Astrocyte (in vitro differentiated cells and primary cell): ENCODE data around the gene CACNA1C. TPM values are rescaled to one million over a fixed set of nuclear protein-coding genes. Genes with fewer than 3 reads are reported as not detected.

Experiments
- DNase-seq: peaks from one replicate; pipeline ENCODE4 v3.0.0-alpha.2; 2010; ENCODE audit warnings: low read depth
- FAIRE-seq: peaks from 2 replicates; lab custom pipeline; 2011; peaks lifted over from hg19 to GRCh38; lab: Jason Lieb, UNC
- H2AFZ ChIP-seq: 2 replicates; pipeline ENCODE4 v1.6.0; 2012; ENCODE audit warnings: low read depth, low read length, inconsistent platforms
- H3K27ac ChIP-seq: 2 replicates; pipeline ENCODE4 v1.5.1; 2011; ENCODE audit warnings: low read depth, low read length, inconsistent platforms
- H3K27me3 ChIP-seq: 2 replicates; pipeline ENCODE4 v1.6.0; 2011; ENCODE audit warnings: low read length, inconsistent platforms; ENCODE audit not compliant: insufficient read depth
- H3K36me3 ChIP-seq: 2 replicates; pipeline ENCODE4 v1.5.1; 2011; ENCODE audit warnings: low read length, inconsistent platforms; ENCODE audit not compliant: insufficient read depth
- H3K4me1 ChIP-seq: 2 replicates; pipeline ENCODE4 v1.5.1; 2011; ENCODE audit warnings: low read length, inconsistent platforms; ENCODE audit not compliant: insufficient read depth
- H3K4me2 ChIP-seq: 2 replicates; pipeline ENCODE4 v1.6.0; 2012; ENCODE audit warnings: low read length, inconsistent platforms
- H3K4me3 ChIP-seq: 2 replicates; pipeline ENCODE4 v1.5.1; 2011; ENCODE audit warnings: low read depth, mild to moderate bottlenecking, low read length, inconsistent platforms; ENCODE audit not compliant: insufficient read depth
- H3K79me2 ChIP-seq: 2 replicates; pipeline ENCODE4 v1.6.0; 2012; ENCODE audit warnings: mild to moderate bottlenecking, low read length, inconsistent platforms; ENCODE audit not compliant: insufficient read depth
- H3K9ac ChIP-seq: 2 replicates; pipeline ENCODE4 v1.6.0; 2012; ENCODE audit warnings: mild to moderate bottlenecking, low read length, inconsistent platforms
- H3K9me3 ChIP-seq: 2 replicates; pipeline ENCODE4 v1.5.1; 2012; ENCODE audit warnings: low read depth, mild to moderate bottlenecking, low read length, inconsistent platforms; ENCODE audit not compliant: insufficient read depth
- H4K20me1 ChIP-seq: 2 replicates; pipeline ENCODE4 v1.6.0; 2012; ENCODE audit warnings: low read length, inconsistent platforms; ENCODE audit not compliant: insufficient read depth
- H3K27ac Mint-ChIP-seq: one replicate; pipeline ENCODE4 v1.8.0; 2021; ENCODE audit warnings: mild to moderate bottlenecking, mixed read lengths; ENCODE audit not compliant: unreplicated experiment
- H3K27me3 Mint-ChIP-seq: one replicate; pipeline ENCODE4 v1.8.0; 2021; ENCODE audit warnings: low read depth, mixed read lengths; ENCODE audit not compliant: unreplicated experiment
- H3K36me3 Mint-ChIP-seq: one replicate; pipeline ENCODE4 v1.8.0; 2021; ENCODE audit warnings: low read depth, mixed read lengths; ENCODE audit not compliant: unreplicated experiment
- H3K4me1 Mint-ChIP-seq: one replicate; pipeline ENCODE4 v1.8.0; 2021; ENCODE audit warnings: low read depth, mixed read lengths; ENCODE audit not compliant: unreplicated experiment
- H3K4me3 Mint-ChIP-seq: one replicate; pipeline ENCODE4 v1.8.0; 2021; ENCODE audit warnings: mild to moderate bottlenecking, moderate library complexity, mixed read lengths; ENCODE audit not compliant: unreplicated experiment
- H3K9me3 Mint-ChIP-seq: one replicate; pipeline ENCODE4 v1.8.0; 2021; ENCODE audit warnings: mild to moderate bottlenecking, mixed read lengths; ENCODE audit not compliant: unreplicated experiment
- EZH2 ChIP-seq: IDR thresholded peaks from 2 replicates; pipeline ENCODE4 v1.6.1; 2012; ENCODE audit warnings: mild to moderate bottlenecking, low read length, inconsistent platforms; ENCODE audit not compliant: insufficient read depth
- total RNA-seq: library from RNA; stranded (reverse); gene quantifications from 2 replicates; pipeline ENCODE4 v1.2.1, GENCODE V29; 2021
- TF ChIP-seq, protein P1 (sequence below): IDR thresholded peaks from 2 replicates; pipeline ENCODE4 v1.5.1; 2011; ENCODE audit warnings: low read depth, mild to moderate bottlenecking, inconsistent platforms, low read length, moderate library complexity; ENCODE audit not compliant: insufficient read depth

The CACNA1C gene
- total RNA-seq, 1 donor from 2014 or later, result 2.1 TPM

DNA sequence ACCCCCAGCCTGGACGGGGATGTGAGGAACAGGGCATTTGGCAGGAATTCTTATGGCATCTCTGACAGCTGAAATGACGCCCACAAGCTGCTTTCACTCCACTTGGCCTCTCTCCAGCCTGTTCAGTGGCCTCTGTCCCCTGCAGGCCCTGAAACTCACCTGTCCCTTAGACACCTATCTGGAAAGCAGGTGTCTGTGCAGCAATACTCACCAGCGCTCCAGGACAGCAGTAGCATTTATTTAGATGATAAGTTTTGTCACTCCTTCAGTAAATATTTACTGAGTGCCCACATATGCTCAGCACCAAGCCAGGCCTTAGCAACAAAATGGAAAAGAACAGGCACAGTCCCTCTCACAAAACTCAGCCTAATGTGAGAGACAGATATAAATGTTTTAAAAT, 430.9 kb downstream of the CACNA1C start:
- no peak for TF ChIP-seq EZH2
- TF ChIP-seq, protein P1, sequence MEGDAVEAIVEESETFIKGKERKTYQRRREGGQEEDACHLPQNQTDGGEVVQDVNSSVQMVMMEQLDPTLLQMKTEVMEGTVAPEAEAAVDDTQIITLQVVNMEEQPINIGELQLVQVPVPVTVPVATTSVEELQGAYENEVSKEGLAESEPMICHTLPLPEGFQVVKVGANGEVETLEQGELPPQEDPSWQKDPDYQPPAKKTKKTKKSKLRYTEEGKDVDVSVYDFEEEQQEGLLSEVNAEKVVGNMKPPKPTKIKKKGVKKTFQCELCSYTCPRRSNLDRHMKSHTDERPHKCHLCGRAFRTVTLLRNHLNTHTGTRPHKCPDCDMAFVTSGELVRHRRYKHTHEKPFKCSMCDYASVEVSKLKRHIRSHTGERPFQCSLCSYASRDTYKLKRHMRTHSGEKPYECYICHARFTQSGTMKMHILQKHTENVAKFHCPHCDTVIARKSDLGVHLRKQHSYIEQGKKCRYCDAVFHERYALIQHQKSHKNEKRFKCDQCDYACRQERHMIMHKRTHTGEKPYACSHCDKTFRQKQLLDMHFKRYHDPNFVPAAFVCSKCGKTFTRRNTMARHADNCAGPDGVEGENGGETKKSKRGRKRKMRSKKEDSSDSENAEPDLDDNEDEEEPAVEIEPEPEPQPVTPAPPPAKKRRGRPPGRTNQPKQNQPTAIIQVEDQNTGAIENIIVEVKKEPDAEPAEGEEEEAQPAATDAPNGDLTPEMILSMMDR, result no peak
- DNase-seq, result no peak
- H3K27me3 Mint-ChIP-seq, result peaks cover 20% of the 10 kb centered on the region
- no peak for FAIRE-seq
- Histone ChIP-seq H3K9me3 (peaks cover 2% of the 10 kb centered on the region), H3K9ac (no peak overlapping the region), H3K36me3 (no peaks in the 10 kb centered on the region), H2AFZ (no peak overlapping the region), H3K4me3 (no peak overlapping the region), H3K79me2 (no peaks in the 10 kb centered on the region), H3K4me2 (no peak overlapping the region), H3K27ac (no peak overlapping the region), H3K4me1 (no peaks in the 10 kb centered on the region), H4K20me1 (no peaks in the 10 kb centered on the region), H3K27me3 (no peaks in the 10 kb centered on the region)
- no peak overlapping the region for H3K27ac Mint-ChIP-seq
- H3K9me3 Mint-ChIP-seq, result no peaks in the 10 kb centered on the region
- no peak overlapping the region for H3K4me3 Mint-ChIP-seq
- peaks cover 4% of the 10 kb centered on the region for H3K4me1 Mint-ChIP-seq
- no peaks in the 10 kb centered on the region for H3K36me3 Mint-ChIP-seq

DNA sequence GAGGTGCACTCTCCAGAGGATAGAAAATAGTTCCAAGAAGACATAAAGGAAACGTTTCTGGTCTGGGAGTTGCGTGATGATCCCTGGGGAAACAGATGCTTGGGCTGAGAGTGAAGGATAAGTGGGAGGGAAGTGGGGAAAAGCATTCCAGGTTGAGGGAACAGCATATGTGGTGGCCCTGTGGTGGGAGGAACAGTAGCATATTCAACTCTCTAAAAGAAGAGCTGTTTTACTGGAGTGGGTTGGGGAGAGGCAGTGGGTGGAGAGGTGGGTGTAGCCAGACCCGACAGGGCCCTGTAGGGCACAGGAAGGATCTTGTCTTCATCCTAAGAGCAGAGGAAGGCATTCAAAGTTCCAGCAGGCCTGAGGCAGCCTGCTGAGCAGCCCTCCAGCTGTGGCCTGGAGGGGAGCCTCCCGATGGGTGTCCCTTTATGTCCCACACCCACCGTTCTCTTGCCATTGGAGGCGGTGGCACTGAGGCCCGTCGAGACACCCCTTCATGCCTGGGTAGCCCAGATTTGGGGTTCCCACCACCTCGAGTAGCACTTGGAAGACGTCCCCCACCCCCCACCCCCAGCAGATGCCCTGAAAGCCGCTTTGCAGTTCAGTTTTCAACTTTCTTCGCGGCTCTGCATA, 431.5 kb downstream of the CACNA1C start:
- Mint-ChIP-seq H3K4me3 (no peak overlapping the region), H3K4me1 (peaks cover 4% of the 10 kb centered on the region), H3K27me3 (peaks cover 18% of the 10 kb centered on the region), H3K27ac (no peak overlapping the region), H3K36me3 (no peaks in the 10 kb centered on the region), H3K9me3 (no peaks in the 10 kb centered on the region)
- FAIRE-seq (no peak), DNase-seq (no peak)
- H3K4me1 ChIP-seq, result no peaks in the 10 kb centered on the region
- H3K27me3 ChIP-seq, result no peaks in the 10 kb centered on the region
- H3K4me3 ChIP-seq, result no peak overlapping the region
- H4K20me1 ChIP-seq, result no peaks in the 10 kb centered on the region
- no peak for TF ChIP-seq EZH2
- TF ChIP-seq, protein P1, result no peak
- no peaks in the 10 kb centered on the region for H3K36me3 ChIP-seq
- no peak overlapping the region for H3K4me2 ChIP-seq
- no peak overlapping the region for H3K27ac ChIP-seq
- H2AFZ ChIP-seq, result no peak overlapping the region
- H3K9me3 ChIP-seq, result peaks cover 2% of the 10 kb centered on the region
- H3K79me2 ChIP-seq, result no peaks in the 10 kb centered on the region
- no peak overlapping the region for H3K9ac ChIP-seq

DNA sequence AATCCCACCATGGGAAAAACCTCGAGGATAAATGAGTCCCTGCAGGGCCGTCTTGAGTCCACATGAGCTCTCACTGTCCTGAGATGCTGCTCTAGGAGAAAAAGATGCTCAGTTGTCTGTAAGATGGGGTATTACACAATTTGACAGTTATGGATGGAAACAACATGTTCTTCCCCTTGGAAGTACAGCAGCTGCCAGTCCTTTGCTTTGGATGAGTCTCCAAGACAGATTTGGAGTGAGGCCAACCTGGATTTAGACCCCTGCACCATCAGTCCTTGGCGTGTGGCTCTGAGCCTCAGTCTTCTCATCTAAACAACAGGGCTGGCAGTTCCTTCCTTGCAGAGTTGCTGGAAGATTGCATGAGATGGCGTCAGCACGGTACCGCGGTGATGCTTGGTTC, 432.9 kb downstream of the CACNA1C start:
- no peaks in the 10 kb centered on the region for H4K20me1 ChIP-seq
- Mint-ChIP-seq H3K9me3 (no peaks in the 10 kb centered on the region), H3K4me1 (peaks cover 4% of the 10 kb centered on the region), H3K36me3 (no peaks in the 10 kb centered on the region), H3K27ac (no peak overlapping the region), H3K27me3 (peaks cover 15% of the 10 kb centered on the region), H3K4me3 (no peak overlapping the region)
- H3K4me2 ChIP-seq, result no peak overlapping the region
- FAIRE-seq (no peak), DNase-seq (no peak)
- no peak overlapping the region for H2AFZ ChIP-seq
- H3K27ac ChIP-seq, result no peak overlapping the region
- no peak overlapping the region for H3K4me3 ChIP-seq
- TF ChIP-seq EZH2, result no peak
- TF ChIP-seq, protein P1, result no peak
- no peaks in the 10 kb centered on the region for H3K36me3 ChIP-seq
- H3K9ac ChIP-seq, result no peak overlapping the region
- H3K4me1 ChIP-seq, result no peaks in the 10 kb centered on the region
- H3K79me2 ChIP-seq, result no peaks in the 10 kb centered on the region
- peaks cover 2% of the 10 kb centered on the region for H3K9me3 ChIP-seq
- H3K27me3 ChIP-seq, result peaks cover 10% of the 10 kb centered on the region
